ENCODE data around the gene ZNF639.

Gene ZNF639

GRCh38 chr3:179369621-179370020, 46.8 kb downstream of the ZNF639 start:
- Histone ChIP-seq H3K36me3 (ENCODE audit: control insufficient read depth, insufficient read depth, low read length) (peaks cover 6% of the 10 kb centered on the region), H3K27me3 (replicated peaks; ENCODE audit: control insufficient read depth, insufficient read depth, low read length) (no peaks in the 10 kb centered on the region), H3K4me3 (replicated peaks; ENCODE audit: low read depth, low read length) (no peak overlapping the region)
- TF ChIP-seq CTCF (IDR thresholded peaks at IDR 0.05; ENCODE audit: insufficient read depth, low read length, poor library complexity, severe bottlenecking) = no peak
- no peak for DNase-seq (ENCODE audit: extremely low read depth, insufficient read length)

- peaks cover 2% of the 10 kb centered on the region; the same call in 1 of the 2 replicates for H3K36me3 ChIP-seq (ENCODE audit: control insufficient read depth, insufficient read depth, low read length)
- H3K4me3 ChIP-seq (replicated peaks; ENCODE audit: low read depth, low read length) = no peak overlapping the region
- DNase-seq (ENCODE audit: extremely low read depth, insufficient read length) = no peak
- H3K27me3 ChIP-seq (replicated peaks; ENCODE audit: control insufficient read depth, insufficient read depth, low read length) = no peaks in the 10 kb centered on the region
- no peak for TF ChIP-seq CTCF (IDR thresholded peaks at IDR 0.05; ENCODE audit: insufficient read depth, low read length, poor library complexity, severe bottlenecking)
Measured at GRCh38 chr3:179373938-179374337, 51.1 kb downstream of the ZNF639 start.

DNA sequence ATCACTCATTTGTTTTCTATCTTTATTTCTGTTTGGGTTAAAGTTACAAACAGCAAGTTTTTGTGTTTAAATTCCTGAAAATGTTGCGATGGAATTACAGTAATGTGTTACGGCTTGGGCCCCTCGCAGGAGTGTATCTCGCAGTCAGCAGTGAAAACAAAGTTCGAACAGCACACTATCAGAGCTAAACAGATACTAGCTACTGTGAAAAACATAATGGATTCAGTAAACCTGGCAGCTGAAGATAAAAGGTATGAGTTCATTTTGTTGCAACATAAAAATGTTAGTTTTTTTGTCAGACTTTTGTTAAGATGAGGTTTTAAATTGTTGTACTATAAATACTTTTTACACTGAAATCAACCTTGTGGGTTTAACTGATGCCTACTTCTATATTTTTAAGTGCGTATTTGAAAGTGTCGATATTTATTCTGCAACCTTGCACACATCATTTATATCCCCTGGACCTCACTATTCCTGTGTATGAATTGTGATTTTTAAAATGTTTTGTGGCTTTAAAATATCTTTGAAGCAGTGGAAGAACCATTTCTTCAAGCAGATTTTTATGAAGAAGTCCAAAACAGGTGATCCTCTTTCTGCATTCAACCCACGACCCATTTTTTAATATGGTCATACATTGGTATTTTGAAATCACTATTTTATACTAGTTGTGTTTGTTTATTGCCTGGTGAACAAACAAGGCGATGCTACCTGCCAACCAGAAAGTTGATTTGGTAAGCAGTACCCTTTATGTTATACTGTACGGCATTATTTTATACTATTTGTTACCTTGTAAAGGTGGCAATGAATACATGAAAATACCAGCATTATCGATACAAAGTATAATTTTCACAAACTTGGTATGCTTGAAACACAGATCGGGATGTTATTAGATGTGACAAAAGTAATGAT, 52.5 kb downstream of the ZNF639 start:
- Histone ChIP-seq H3K4me3 (replicated peaks; ENCODE audit: low read depth, low read length) (no peak overlapping the region), H3K36me3 (ENCODE audit: control insufficient read depth, insufficient read depth, low read length) (peaks cover 3% of the 10 kb centered on the region), H3K27me3 (replicated peaks; ENCODE audit: control insufficient read depth, insufficient read depth, low read length) (no peaks in the 10 kb centered on the region)
- no peak for TF ChIP-seq CTCF (IDR thresholded peaks at IDR 0.05; ENCODE audit: insufficient read depth, low read length, poor library complexity, severe bottlenecking)
- DNase-seq (ENCODE audit: extremely low read depth, insufficient read length) = no peak

DNA sequence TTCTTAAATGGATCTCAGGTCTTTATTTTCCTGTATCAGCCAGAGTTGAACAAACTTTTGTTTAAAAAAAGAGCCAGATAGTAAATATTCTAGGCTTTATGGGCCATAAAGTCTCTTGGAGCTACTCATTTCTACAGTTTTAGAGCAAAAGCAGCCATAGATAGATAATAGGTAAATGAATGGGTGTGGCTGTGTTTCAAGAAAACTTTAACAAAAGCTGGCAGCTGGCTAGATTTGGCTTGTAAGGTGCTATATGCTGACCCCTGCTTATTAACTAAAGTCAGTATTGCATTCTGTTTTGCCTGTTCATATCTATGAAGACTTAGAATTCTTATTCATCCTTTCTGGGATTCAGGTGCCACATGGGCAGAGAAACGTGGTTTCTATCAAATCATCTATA, 53.6 kb downstream of the ZNF639 start:
- TF ChIP-seq CTCF (IDR thresholded peaks at IDR 0.05; ENCODE audit: insufficient read depth, low read length, poor library complexity, severe bottlenecking) = no peak
- DNase-seq (ENCODE audit: extremely low read depth, insufficient read length) = no peak
- Histone ChIP-seq H3K36me3 (ENCODE audit: control insufficient read depth, insufficient read depth, low read length) (peaks cover 4% of the 10 kb centered on the region), H3K4me3 (replicated peaks; ENCODE audit: low read depth, low read length) (no peak overlapping the region), H3K27me3 (replicated peaks; ENCODE audit: control insufficient read depth, insufficient read depth, low read length) (no peaks in the 10 kb centered on the region)
